ENCODE measurements around the gene ZNHIT1.

DNA sequence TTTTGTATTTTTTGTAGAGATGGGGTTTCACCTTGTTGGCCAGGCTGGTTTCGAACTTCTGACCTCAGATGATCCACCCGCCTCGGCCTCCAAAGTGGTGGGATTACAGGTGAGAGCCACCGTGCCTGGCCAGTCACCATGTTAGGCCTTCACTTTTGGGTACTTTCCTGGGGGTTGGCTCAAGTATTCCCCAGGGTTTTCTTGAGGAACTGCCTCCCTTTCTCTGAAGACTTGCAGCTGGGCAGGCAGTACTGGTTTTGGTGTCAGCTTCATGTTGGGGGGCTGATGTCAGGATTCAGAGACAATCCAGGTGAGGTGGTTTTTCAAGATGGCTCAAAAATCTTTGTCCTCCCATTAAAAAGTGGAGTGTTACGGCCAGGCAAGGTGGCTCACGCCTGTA, 7.7 kb downstream of the ZNHIT1 start:
- no peak for TF ChIP-seq POLR2A (IDR thresholded peaks at IDR 0.05; ENCODE audit: low read depth, low read length)
- no peak for TF ChIP-seq SPI1 (IDR thresholded peaks at IDR 0.05; ENCODE audit: low read depth, low read length)

Data from GM12891 (cell line).